Heart right ventricle (tissue), 16 donors: ENCODE data around the gene BRICD5. TPM values are rescaled to one million over a fixed set of nuclear protein-coding genes. Genes with fewer than 3 reads are reported as not detected.

Experiments used
- ATAC-seq, 8 donors: fragments of 200-7000 bp; cut with Tn5 transposase; one replicate each; pipeline ENCODE4 v1.9.1; 2020; ENCODE audit warnings: mild to moderate bottlenecking in 8 of 8, moderate library complexity in 8 of 8, moderate number of reproducible peaks in 1 of 8
- DNase-seq, 2 donors: peaks; one replicate each; pipeline ENCODE4 v3.0.0-alpha.2; 2020
- H3K27ac ChIP-seq, 10 donors: fragments of 200-600 bp; sonication (generic) in 2 of 10; one replicate each; pipeline versions ENCODE4 v1.5.0 to v1.8.0; 2020 to 2022; ENCODE audit warnings: mild to moderate bottlenecking in 3 of 10
- H3K27me3 ChIP-seq, 7 donors: fragments of 200-600 bp; one replicate each; pipeline ENCODE4 v1.8.0; 2021 to 2022; ENCODE audit warnings: mild to moderate bottlenecking in 2 of 7
- H3K36me3 ChIP-seq, 9 donors: fragments of 200-600 bp; sonication (generic) in 1 of 9; one replicate each; pipeline versions ENCODE4 v1.5.0 to v1.8.0; 2020 to 2022; ENCODE audit warnings: mild to moderate bottlenecking in 2 of 9
- H3K4me1 ChIP-seq, 9 donors: fragments of 200-600 bp; sonication (generic) in 1 of 9; one replicate each; pipeline versions ENCODE4 v1.5.0 to v1.8.0; 2020 to 2022; ENCODE audit warnings: mild to moderate bottlenecking in 4 of 9
- H3K4me3 ChIP-seq, 10 donors: fragments of 200-600 bp; sonication (generic) in 2 of 10; one replicate each; pipeline versions ENCODE4 v1.5.0 to v1.8.0; 2020 to 2022; ENCODE audit warnings: mild to moderate bottlenecking in 7 of 10, moderate library complexity in 2 of 10
- H3K9me3 ChIP-seq, 11 donors: fragments of 200-600 bp in 10 of 11; sonication (generic) in 2 of 11; one replicate each; pipeline versions ENCODE4 v1.5.0 to v1.8.0; 2013 to 2022; ENCODE audit warnings: mild to moderate bottlenecking in 2 of 11, control low read depth in 1 of 11, moderate library complexity in 1 of 11
- CTCF ChIP-seq, 9 donors: fragments of 200-600 bp; sonication (generic) in 2 of 9; IDR thresholded peaks; one replicate each; pipeline versions ENCODE4 v1.5.0 to v1.8.0; 2021 to 2022; ENCODE audit warnings: antibody characterized with exemption in 9 of 9, mild to moderate bottlenecking in 5 of 9, moderate library complexity in 1 of 9
- WGBS, 2 donors: extraction: QIAGEN DNeasy Blood & Tissue Kit; methylation state at CpG; one replicate each; pipeline ENCODE4 v1.1.7; 2013; ENCODE audit warnings: inconsistent platforms in 1 of 2; 5-methylcytosine and 5-hydroxymethylcytosine counted together
- intact Hi-C, 10 donors: fragments of 100-400 bp; cut with DNase I; formaldehyde crosslinking; loops; one replicate each; pipeline versions ENCODE4 v1.11.1 to v1.14.2; 2022
- polyA plus RNA-seq, 2 donors: library from polyadenylated mRNA; stranded (reverse); fragments of 200-250 nt; gene quantifications; one replicate each; pipeline ENCODE4 v1.2.3, GENCODE V29; 2013
- total RNA-seq, 10 donors: library from RNA; stranded (reverse); fragmentation: NEBNext Ultra II Directional in 3 of 10; extraction: Animal tissue kit (Norgen Biotek cat#: 25700) in 3 of 10; gene quantifications; one replicate each; pipeline versions ENCODE4 v1.2.1 to v1.2.4, GENCODE V29; 2021 to 2023
- donor health status: Arrhythmogenic right ventricular cardiomyopathy.
- donor health status: ischemic (EF 13 %, LVEDD 7.1; RV severe dilation, severe dysfunction).
- donor health status: healthy with polysubstance abuse.
- donor health status: DM: no; HTN: yes; CAD: no.
- donor health status: DM: no; HTN: no; CAD: no.
- donor health status: ischemic (EF 25% LVEDD 6.9; RV normal size, moderate dysfunction).
- donor health status: ischemic (EF 25% LVEDD 5.7; RV mildly dilated, moderate dysfunction).
- donor health status: healthy.
- donor health status: DM: yes; HTN: yes; CAD: no.
- donor health status: Ischemic cardiomyopathy.
- donor health status: ischemic (EF 35%, LVEDD 5.7; RV mildly dilated, moderate dysfunction).
- donor health status: nonischemic (EF 11% LVEDD 7.7; RV severe dilation, severe dysfunction).
- donor health status: DM: yes; HTN: yes; CAD: no.
- donor health status: PGD.
- donor health status: ischemic (EF 29% LVEDD 5.4; RV normal size, mild dysfunction).
- donor health status: nonischemic (EF 23%, LVEDD 6.1; RV moderate dilation, normal function).

The BRICD5 gene
- total and polyA plus RNA-seq, 12 donors, result 4.3 to 31.7 (median 7.7) TPM

- Histone ChIP-seq H3K4me3 (no peak overlapping the region), H3K27me3 (peaks cover 10 to 28% (median 26%) of the 10 kb centered on the region in 7 donors), H3K9me3 (no peaks in the 10 kb centered on the region), H3K4me1 (peaks cover 4 to 12% (median 10%) of the 10 kb centered on the region in 9 donors), H3K36me3 (no peaks in the 10 kb centered on the region), H3K27ac (no peak overlapping the region)
- TF ChIP-seq CTCF (IDR thresholded peaks at IDR 0.05), result no peak
- intact Hi-C loops, result loop anchor here in 1 of 10 donors (10.0 kb wide), 1 partner anchor 313 kb away; no protein-coding TSS in a partner anchor
- DNase-seq (no peak), ATAC-seq (peak in 2 of 8 donors; percentile 27 to 31)
- WGBS, 2 donors, result 46 to 62% methylated on average over 11 of the region's 11 CpGs
Measured at GRCh38 chr16:2191446-2191706, 19.3 kb downstream of the BRICD5 start.

GRCh38 chr16:2190659-2191445 lies 19.8 kb downstream of the BRICD5 start:
- Histone ChIP-seq H3K4me1 (peaks cover 4 to 10% (median 9%) of the 10 kb centered on the region in 9 donors), H3K9me3 (no peaks in the 10 kb centered on the region), H3K36me3 (no peaks in the 10 kb centered on the region), H3K27ac (no peak overlapping the region), H3K4me3 (no peak overlapping the region), H3K27me3 (peaks cover 8 to 26% (median 22%) of the 10 kb centered on the region in 7 donors)
- no peak for TF ChIP-seq CTCF (IDR thresholded peaks at IDR 0.05)
- intact Hi-C loops, result loop anchor here in 1 of 10 donors (10.0 kb wide), 1 partner anchor 314 kb away; no protein-coding TSS in a partner anchor
- 71 to 72% methylated on average over 24 to 25 of the region's 25 CpGs for WGBS, 2 donors
- no peak for DNase-seq
- ATAC-seq, result peak in 1 of 8 donors; percentile 3

- Histone ChIP-seq H3K4me3 (no peak overlapping the region), H3K36me3 (no peaks in the 10 kb centered on the region), H3K27ac (no peak overlapping the region), H3K27me3 (peaks cover 2 to 19% (median 15%) of the 10 kb centered on the region in 7 donors), H3K9me3 (no peaks in the 10 kb centered on the region), H3K4me1 (peaks cover 0 to 3% (median 2%) of the 10 kb centered on the region in 9 donors)
- DNase-seq, result no peak
- no peak for ATAC-seq
- intact Hi-C loops, result loop anchor here in 1 of 10 donors (10.0 kb wide), 1 partner anchor 315 kb away; no protein-coding TSS in a partner anchor
- TF ChIP-seq CTCF (IDR thresholded peaks at IDR 0.05), result no peak
- 86 to 87% methylated on average over 24 of the region's 24 CpGs for WGBS, 2 donors
Measured at GRCh38 chr16:2190002-2190658, 20.5 kb downstream of the BRICD5 start.

GRCh38 chr16:2189252-2189893 lies 21.3 kb downstream of the BRICD5 start:
- no peaks in the 10 kb centered on the region for H3K4me1 ChIP-seq
- ATAC-seq, result no peak
- DNase-seq, result no peak
- no peaks in the 10 kb centered on the region for H3K36me3 ChIP-seq
- no peaks in the 10 kb centered on the region for H3K9me3 ChIP-seq
- H3K27me3 ChIP-seq, result peaks cover 0 to 11% (median 7%) of the 10 kb centered on the region in 7 donors
- TF ChIP-seq CTCF (IDR thresholded peaks at IDR 0.05), result no peak
- WGBS, 2 donors, result 89 to 90% methylated on average over 24 to 25 of the region's 25 CpGs
- no peak overlapping the region for H3K27ac ChIP-seq
- H3K4me3 ChIP-seq, result no peak overlapping the region
- intact Hi-C loops, result no loop called here
